Measurements from ENCODE around the gene CFAP58.

Gene CFAP58

DNA sequence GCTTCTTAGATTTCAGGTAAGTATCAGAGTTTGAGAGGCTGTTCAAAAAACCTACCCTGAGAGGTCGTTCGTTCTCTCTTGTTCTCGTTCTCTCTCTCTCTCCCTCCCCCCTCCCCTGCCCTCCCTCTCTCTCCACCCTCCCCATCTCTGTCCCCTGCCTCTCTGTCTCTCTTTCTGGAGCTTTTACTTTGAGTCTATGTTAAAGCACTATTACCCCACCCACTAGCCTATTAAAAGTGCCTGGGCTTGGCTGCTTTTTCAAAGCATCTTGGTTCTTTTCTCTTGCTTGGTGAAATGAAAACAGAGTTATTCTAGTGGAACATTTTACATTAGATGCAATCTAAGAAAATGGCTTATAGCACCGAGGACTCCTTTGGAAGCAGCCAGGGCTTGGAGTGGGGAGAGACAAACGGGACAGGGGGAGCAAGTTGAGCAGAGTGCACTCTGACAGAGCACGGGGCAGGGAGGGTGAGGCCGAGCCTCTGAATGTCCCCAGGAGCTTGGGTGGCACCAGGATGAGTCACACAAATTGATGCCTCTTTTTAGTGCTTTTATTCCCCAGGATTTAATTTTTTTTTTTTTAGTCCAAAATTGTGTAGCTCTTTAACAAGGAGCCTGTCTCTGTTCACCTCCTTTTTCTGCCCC is 134.3 kb downstream of the CFAP58 start:
- DNase-seq = no peak

DNA sequence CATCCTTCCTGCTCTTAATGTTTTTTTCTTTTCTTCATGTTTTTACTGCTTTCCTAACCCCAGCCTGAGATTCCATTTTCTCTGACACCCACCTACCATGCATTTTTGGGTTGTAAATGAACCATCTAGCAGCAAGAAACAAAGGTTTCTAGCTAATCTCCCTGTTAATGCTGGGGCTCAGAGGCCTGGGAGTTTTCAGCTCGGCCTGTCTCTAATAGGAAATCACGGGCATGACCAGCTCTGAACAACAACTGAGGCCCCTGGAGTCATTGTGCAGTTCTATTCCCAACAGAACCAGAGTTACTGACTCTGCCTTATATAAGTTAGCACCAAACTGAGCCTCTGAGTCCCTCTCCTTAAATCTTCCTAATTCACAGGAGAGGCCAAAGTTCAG is 134.8 kb downstream of the CFAP58 start:
- no peak for DNase-seq

DNA sequence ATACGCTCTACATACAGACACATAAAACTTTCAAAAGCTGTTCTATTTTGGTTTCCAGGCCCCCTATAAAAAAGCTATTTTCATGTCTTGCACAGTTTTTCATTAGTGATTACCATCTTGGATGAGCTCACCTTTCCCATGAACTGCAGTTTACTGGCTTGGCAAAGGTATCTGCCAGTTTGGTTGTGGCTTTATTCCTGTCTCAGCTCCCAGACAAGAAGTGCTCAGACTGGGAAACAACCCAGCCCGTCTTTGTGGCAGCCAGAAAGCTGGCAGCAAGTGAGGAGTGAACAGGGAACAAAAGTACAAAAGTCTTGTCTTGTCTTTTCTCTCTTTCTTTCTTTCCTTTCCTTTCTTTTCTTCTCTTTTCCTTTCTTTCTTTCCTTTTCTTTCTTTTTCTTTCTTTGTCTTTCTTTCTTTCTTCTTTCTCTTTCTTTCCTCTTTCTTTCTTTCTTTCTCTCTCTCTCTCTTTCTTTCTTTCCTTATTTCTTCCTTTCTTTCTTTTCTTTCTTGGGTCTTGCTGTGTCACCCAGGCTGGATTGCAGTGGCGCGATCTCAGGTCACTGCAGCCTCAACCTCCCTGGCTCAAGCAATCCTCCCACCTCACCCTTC is 138.8 kb downstream of the CFAP58 start:
- no peak for DNase-seq

DNA sequence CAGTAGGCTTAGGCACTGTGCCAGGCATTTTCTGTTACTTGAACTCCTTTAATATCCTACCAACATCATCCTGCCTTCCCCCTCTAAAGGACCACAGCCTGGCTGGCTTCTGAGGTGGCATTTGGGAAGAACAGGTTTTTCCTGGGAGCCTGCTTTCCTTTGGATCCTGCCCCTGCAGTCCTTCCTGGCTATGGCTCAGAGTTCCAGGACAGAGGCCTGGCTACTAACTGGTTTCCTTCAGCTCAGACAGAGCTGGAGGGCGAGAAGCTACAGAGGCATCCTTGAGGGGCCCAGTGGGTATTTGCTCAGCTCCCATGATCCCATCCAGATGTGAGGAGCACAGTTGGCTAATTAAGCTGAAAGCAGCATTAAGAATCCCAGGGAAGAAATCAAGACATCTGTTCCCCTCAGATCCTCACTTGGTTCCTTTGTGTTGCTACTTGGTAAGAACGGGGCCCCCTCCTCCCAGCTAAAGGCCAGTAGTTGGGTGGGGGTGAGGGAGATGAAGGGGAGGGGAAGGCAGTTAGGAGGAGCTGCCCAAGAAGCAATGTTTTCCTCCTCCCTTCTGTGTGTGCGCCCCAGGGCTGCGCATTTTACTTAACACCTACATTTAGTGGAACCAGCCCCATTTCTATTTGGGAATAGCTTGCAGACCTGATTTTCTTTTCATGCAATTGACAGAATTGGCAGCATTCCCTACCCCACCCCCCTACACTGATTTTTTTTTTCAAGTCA is 144.9 kb downstream of the CFAP58 start:
- DNase-seq = no peak

DNA sequence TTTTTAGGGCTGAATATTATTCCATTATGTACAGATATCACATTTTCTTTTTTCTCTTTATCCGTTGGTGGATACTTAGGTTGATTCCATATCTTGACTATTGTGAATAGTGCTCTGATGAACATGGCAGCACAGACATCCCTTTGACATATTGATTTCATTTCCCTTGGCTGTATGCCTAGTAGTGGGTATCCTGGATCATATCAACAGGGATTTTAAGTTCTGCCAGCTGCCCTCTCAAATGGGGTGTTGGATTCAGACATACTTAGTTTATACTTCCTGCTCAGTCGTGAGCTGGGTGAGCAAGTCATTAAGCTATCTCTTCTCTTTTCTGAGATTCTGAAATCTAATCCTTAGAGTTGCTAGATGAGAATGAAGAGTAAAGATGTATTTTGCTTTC is 147.8 kb downstream of the CFAP58 start:
- DNase-seq = no peak

DNA sequence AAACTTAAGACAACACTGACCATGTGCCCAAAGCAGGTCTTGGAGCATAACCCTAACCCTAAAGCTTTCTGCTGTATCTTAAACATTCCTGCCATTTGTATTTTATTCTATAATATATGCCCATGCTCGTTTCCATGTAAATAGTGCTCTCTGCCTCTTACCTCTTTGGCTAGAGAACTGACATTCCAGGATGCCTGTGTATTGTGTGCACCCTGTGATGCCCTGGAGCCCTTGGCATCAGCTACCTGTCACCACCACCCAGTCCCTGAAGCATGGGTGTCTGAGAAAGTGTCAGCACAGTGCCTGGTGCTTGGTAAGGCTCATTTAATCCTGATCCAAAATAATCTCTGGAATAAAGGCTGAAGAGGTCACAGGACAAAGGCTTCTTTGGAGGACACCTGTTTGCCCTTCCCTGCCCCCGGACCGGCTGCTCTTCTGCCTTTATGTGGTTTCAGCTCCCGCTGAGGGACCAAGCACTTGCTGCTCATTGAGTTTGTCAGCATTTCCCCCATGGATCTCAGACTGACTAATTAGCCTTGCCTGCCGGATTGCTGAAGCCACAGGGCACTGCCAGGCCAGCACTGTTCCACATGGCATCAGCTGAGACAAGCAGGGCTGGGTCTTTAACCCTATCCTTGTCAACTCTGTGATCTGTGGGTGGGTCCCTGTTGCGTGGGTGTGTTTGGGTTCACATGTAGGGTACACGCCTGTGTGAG is 148.4 kb downstream of the CFAP58 start:
- DNase-seq = no peak

DNA sequence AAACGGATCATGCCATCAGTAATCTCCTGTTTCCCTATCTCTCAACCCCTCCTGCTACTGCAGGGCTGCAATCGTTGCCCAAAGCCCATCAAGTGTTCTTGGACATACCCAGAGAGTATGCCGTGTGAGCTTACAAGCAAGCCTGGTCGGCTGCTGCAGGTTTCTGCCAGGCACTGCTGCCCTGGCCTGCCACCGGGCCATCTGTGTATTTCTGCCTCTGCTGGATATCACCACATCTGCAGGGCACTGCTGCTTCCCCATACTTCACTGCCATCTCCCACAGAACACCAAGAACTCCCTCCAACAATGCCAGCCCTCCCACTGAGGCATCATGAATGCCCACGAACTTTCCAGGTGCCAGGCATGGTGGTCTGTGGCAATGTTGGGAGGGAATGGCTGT is 149.3 kb downstream of the CFAP58 start:
- DNase-seq = no peak
